ENCODE results near the gene ISOC1.

Gene ISOC1

DNA sequence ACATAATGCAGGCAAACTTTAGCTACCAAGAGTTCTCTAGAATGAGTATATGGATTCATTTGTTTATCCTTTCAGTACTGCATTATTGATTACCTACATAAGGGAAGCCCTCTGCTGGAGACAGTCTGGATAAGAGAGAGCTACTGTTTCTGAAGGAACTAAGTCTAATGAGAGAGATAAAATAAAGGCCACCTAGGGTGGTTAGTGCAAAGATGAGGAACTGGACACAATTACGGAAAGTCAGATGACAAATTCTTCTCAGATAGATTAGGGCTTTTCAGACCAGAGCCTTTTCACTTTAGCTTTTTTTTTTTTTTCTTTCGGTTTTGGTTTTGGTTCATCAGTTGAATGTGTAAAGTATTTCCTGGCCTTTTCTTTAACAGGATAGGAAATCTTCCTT, 31.3 kb downstream of the ISOC1 start:
- no peak for DNase-seq (ENCODE audit: low read depth in 2 of 2)

- DNase-seq (ENCODE audit: low read depth in 2 of 2) = no peak
Observed at GRCh38 chr5:129133553-129133952, 39.0 kb downstream of the ISOC1 start.

DNA sequence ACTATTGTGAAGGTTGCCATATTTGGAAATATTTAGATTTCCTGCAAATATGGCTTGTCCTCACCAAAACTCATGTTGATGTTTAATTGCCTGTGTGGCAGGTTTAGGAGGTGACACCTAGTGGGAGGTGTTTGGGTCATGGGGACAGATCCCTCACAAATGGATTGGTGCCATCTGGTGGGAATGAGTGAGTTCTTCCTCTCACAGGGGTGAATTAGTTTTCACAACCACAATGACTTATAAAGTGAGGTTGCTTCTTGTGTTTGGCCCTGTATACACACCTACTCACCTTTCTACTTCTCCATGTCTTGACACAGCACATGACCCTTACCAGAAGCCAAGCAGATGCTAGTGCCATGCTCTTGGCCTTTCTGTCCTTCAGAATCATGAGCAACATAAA, 41.1 kb downstream of the ISOC1 start:
- DNase-seq (ENCODE audit: low read depth in 2 of 2) = no peak

- no peak for DNase-seq (ENCODE audit: low read depth in 2 of 2)
Observed at GRCh38 chr5:129137637-129138036, 43.1 kb downstream of the ISOC1 start.

- DNase-seq (ENCODE audit: low read depth in 2 of 2) = no peak
Observed at GRCh38 chr5:129141078-129141477, 46.5 kb downstream of the ISOC1 start.

- DNase-seq (ENCODE audit: low read depth in 2 of 2) = no peak
Observed at GRCh38 chr5:129141696-129142095, 47.1 kb downstream of the ISOC1 start.

DNA sequence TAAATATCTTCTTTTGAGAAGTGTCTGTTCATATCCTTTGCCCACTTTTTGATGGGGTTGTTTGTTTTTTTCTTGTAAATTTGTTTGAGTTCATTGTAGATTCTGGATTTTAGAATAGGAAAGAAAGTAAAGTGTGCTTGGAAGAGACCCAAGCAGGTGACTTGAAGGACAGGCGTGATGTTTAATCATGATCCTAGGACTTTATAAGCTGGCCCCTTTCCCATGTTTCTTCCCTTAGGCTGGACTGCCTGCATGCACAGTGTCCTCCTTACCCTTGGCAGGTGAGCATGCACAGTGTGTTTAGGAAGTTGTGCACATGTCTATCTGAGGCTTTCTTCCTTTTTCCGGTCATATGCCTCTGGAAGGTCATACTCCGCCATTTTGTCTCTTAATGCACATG, 61.3 kb downstream of the ISOC1 start:
- no peak for DNase-seq (ENCODE audit: low read depth in 2 of 2)

- no peak for DNase-seq (ENCODE audit: low read depth in 2 of 2)
Observed at GRCh38 chr5:129161830-129162229, 67.3 kb downstream of the ISOC1 start.

Data from stimulated activated CD4-positive, alpha-beta T cell treated with anti-CD3 and anti-CD28 coated beads, Interleukin-12 subunit alpha, Interleukin-12 subunit beta, amount 100 ng/mL, for 24 hours (primary cell).